Measurements from ENCODE around the gene TRIP10.
"Not testable (repeated sequence)": the region's sequence is repeated elsewhere in the genome, so short reads cannot be mapped to it uniquely, and the experiment has no call there.

TRIP10 gene

GRCh38 chr19:6739390-6739882 lies at the start of gene TRIP10:
TSS of gene TRIP10 (plus strand) at chr19:6739680. CDS start at chr19:6739762, 82 bp downstream.
- peak; percentile 93 for DNase-seq

- no peak for DNase-seq
Measured at GRCh38 chr19:6690160-6690885, 49.2 kb upstream of the TRIP10 start.

- no peak for DNase-seq
Measured at GRCh38 chr19:6691342-6691741, 48.1 kb upstream of the TRIP10 start.

GRCh38 chr19:6692027-6692426 lies 47.5 kb upstream of the TRIP10 start:
- DNase-seq: no peak

- DNase-seq: no peak
Measured at GRCh38 chr19:6693056-6693471, 46.4 kb upstream of the TRIP10 start.

- no peak for DNase-seq
Measured at GRCh38 chr19:6693681-6694080, 45.8 kb upstream of the TRIP10 start.

GRCh38 chr19:6694147-6694815 lies 45.2 kb upstream of the TRIP10 start:
- DNase-seq: no peak

GRCh38 chr19:6696239-6696820 lies 43.1 kb upstream of the TRIP10 start:
- DNase-seq: no peak

- DNase-seq: no peak
Measured at GRCh38 chr19:6697291-6697690, 42.2 kb upstream of the TRIP10 start.

- DNase-seq: no peak
Measured at GRCh38 chr19:6699935-6700334, 39.5 kb upstream of the TRIP10 start.

- no peak for DNase-seq
Measured at GRCh38 chr19:6700586-6701316, 38.7 kb upstream of the TRIP10 start.

GRCh38 chr19:6705931-6706632 lies 33.4 kb upstream of the TRIP10 start:
- DNase-seq: no peak

- DNase-seq: no peak
Measured at GRCh38 chr19:6706633-6706958, 32.9 kb upstream of the TRIP10 start.

- no peak for DNase-seq
Measured at GRCh38 chr19:6707011-6707657, 32.3 kb upstream of the TRIP10 start.

- DNase-seq: no peak
Measured at GRCh38 chr19:6707658-6708018, 31.8 kb upstream of the TRIP10 start.

GRCh38 chr19:6708346-6708745 lies 31.1 kb upstream of the TRIP10 start:
- DNase-seq: no peak

GRCh38 chr19:6708913-6709312 lies 30.6 kb upstream of the TRIP10 start:
- not testable (repeated sequence) for DNase-seq

- no peak for DNase-seq
Measured at GRCh38 chr19:6709549-6709948, 29.9 kb upstream of the TRIP10 start.

- DNase-seq: no peak
Measured at GRCh38 chr19:6710273-6711077, 29.0 kb upstream of the TRIP10 start.

- DNase-seq: no peak
Measured at GRCh38 chr19:6711078-6711361, 28.5 kb upstream of the TRIP10 start.

- DNase-seq: no peak
Measured at GRCh38 chr19:6711605-6712004, 27.9 kb upstream of the TRIP10 start.

- no peak for DNase-seq
Measured at GRCh38 chr19:6712231-6712630, 27.2 kb upstream of the TRIP10 start.

Data from activated effector memory CD4-positive, alpha-beta T cell treated with anti-CD3 and anti-CD28 coated beads, Interleukin-2, amount 50 U/mL, for 16 hours (primary cell).